ENCODE measurements around the gene CLDN22. TPM values are rescaled to one million over a fixed set of nuclear protein-coding genes. Genes with fewer than 3 reads are reported as not detected.

Gene CLDN22
- polyA plus RNA-seq, 1 of the 3 experiments (the other 2 are of a cell fraction): 0.05 TPM

DNA sequence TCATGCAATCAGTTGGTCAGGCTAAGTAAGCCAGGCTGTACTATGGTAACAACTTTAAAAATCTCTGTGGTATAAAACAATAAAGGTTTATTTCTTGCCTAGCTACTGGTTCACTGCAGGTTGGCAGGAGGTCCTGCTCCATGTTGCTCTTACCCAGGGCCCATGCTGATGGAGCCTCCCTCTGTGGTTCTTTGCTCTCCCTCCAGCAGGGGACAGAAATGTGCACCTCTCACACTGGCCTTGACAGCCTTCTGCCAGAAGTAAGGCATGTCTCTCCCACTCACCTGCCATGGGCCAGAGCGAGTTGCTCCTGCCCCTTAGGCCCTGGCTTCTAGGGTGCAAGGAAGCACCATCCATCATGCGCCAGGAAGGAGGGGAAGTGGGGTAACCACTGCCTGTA lies 31.1 kb downstream of the CLDN22 start:
- Histone ChIP-seq H3K4me1 (ENCODE audit: control insufficient read depth in 1 of 2, insufficient read depth in 2 of 2, low read depth in 1 of 2, low read length in 1 of 2) (no peaks in the 10 kb centered on the region), H3K4me2 (no peak overlapping the region), H3K9ac (no peak overlapping the region), H2AFZ (ENCODE audit: low read depth) (no peak overlapping the region), H3K9me2 (no peaks in the 10 kb centered on the region), H3K4me3 (ENCODE audit: low read depth in 2 of 2, low read length in 1 of 2) (no peak overlapping the region), H4K20me1 (ENCODE audit: insufficient read depth) (no peaks in the 10 kb centered on the region), H3F3A (replicated peaks; ENCODE audit: insufficient read depth) (no peaks in the 10 kb centered on the region), H3K27me3 (ENCODE audit: insufficient read depth) (no peaks in the 10 kb centered on the region), H3K79me2 (ENCODE audit: insufficient read depth) (no peaks in the 10 kb centered on the region), H3K9me3 (no peaks in the 10 kb centered on the region), H3K36me3 (replicated peaks in 1 of 2; ENCODE audit: control insufficient read depth in 1 of 2, insufficient read depth in 2 of 2, low read length in 1 of 2) (peaks cover 42 to 46% of the 10 kb centered on the region in 2 experiments), H3K27ac (ENCODE audit: low read depth in 2 of 2, low read length in 1 of 2) (no peak overlapping the region)
- 100% methylated on average over 1 of the region's 2 CpGs for WGBS (ENCODE audit: low lambda C conversion rate)
- DNase-seq: no peak
- POLR2A ChIA-PET: no interaction called here
- CTCF ChIA-PET: interaction anchor here (1.1 to 1.8 kb wide), 2 partner anchors 18 to 39 kb away, joined by 3 to 4 read pairs; no protein-coding TSS in a partner anchor
- no peak for TF ChIP-seq GATA2 (CRISPR knock-in tag; IDR thresholded peaks at IDR 0.05)
- no peak for TF ChIP-seq FOXM1 (IDR thresholded peaks at IDR 0.05; ENCODE audit: low read depth)
- no peak for TF ChIP-seq USF2 (IDR thresholded peaks at IDR 0.05; ENCODE audit: borderline replicate concordance, low read depth, low read length)
- no peak for TF ChIP-seq FOXJ3 (CRISPR knock-in tag; IDR thresholded peaks at IDR 0.05)
- TF ChIP-seq MEF2A (IDR thresholded peaks at IDR 0.05; ENCODE audit: borderline replicate concordance, low read depth): no peak
- no peak for TF ChIP-seq YY1 (IDR thresholded peaks at IDR 0.05; ENCODE audit: low read depth)

DNA sequence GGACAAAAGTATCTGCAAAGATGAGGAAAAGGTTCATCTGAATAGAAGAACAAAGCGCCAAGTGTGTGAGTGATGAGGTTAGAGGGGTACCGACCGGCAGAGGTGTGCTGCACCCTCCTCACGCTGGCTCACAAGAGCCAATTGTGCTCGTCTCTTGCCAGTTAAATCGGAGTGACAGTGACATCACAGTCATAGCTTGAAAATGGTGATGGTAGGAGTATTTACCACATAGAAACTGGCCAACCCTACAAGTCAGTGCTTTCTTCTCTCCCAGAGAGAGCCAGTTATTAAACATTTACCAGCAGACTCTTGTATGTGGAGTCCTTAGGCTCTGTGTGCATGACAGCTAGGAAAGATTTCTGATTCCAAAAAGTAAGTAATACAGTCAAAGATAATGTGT lies 32.4 kb downstream of the CLDN22 start:
- Histone ChIP-seq H3K4me3 (ENCODE audit: low read depth in 2 of 2, low read length in 1 of 2) (no peak overlapping the region), H4K20me1 (ENCODE audit: insufficient read depth) (no peaks in the 10 kb centered on the region), H3K4me1 (ENCODE audit: control insufficient read depth in 1 of 2, insufficient read depth in 2 of 2, low read depth in 1 of 2, low read length in 1 of 2) (no peaks in the 10 kb centered on the region), H3F3A (replicated peaks; ENCODE audit: insufficient read depth) (no peaks in the 10 kb centered on the region), H3K4me2 (no peak overlapping the region), H3K27ac (ENCODE audit: low read depth in 2 of 2, low read length in 1 of 2) (no peak overlapping the region), H3K36me3 (replicated peaks in 1 of 2; ENCODE audit: control insufficient read depth in 1 of 2, insufficient read depth in 2 of 2, low read length in 1 of 2) (peaks cover 52 to 56% of the 10 kb centered on the region in 2 experiments), H3K9ac (no peak overlapping the region), H3K9me2 (no peaks in the 10 kb centered on the region), H2AFZ (ENCODE audit: low read depth) (no peak overlapping the region), H3K79me2 (ENCODE audit: insufficient read depth) (no peaks in the 10 kb centered on the region), H3K9me3 (no peaks in the 10 kb centered on the region), H3K27me3 (ENCODE audit: insufficient read depth) (no peaks in the 10 kb centered on the region)
- TF ChIP-seq, protein P1, sequence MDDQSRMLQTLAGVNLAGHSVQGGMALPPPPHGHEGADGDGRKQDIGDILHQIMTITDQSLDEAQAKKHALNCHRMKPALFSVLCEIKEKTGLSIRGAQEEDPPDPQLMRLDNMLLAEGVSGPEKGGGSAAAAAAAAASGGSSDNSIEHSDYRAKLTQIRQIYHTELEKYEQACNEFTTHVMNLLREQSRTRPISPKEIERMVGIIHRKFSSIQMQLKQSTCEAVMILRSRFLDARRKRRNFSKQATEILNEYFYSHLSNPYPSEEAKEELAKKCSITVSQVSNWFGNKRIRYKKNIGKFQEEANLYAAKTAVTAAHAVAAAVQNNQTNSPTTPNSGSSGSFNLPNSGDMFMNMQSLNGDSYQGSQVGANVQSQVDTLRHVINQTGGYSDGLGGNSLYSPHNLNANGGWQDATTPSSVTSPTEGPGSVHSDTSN (IDR thresholded peaks at IDR 0.05): no peak
- TF ChIP-seq GATA2 (CRISPR knock-in tag; IDR thresholded peaks at IDR 0.05): no peak
- TF ChIP-seq FOXM1 (IDR thresholded peaks at IDR 0.05; ENCODE audit: low read depth): no peak
- TF ChIP-seq, protein P2, sequence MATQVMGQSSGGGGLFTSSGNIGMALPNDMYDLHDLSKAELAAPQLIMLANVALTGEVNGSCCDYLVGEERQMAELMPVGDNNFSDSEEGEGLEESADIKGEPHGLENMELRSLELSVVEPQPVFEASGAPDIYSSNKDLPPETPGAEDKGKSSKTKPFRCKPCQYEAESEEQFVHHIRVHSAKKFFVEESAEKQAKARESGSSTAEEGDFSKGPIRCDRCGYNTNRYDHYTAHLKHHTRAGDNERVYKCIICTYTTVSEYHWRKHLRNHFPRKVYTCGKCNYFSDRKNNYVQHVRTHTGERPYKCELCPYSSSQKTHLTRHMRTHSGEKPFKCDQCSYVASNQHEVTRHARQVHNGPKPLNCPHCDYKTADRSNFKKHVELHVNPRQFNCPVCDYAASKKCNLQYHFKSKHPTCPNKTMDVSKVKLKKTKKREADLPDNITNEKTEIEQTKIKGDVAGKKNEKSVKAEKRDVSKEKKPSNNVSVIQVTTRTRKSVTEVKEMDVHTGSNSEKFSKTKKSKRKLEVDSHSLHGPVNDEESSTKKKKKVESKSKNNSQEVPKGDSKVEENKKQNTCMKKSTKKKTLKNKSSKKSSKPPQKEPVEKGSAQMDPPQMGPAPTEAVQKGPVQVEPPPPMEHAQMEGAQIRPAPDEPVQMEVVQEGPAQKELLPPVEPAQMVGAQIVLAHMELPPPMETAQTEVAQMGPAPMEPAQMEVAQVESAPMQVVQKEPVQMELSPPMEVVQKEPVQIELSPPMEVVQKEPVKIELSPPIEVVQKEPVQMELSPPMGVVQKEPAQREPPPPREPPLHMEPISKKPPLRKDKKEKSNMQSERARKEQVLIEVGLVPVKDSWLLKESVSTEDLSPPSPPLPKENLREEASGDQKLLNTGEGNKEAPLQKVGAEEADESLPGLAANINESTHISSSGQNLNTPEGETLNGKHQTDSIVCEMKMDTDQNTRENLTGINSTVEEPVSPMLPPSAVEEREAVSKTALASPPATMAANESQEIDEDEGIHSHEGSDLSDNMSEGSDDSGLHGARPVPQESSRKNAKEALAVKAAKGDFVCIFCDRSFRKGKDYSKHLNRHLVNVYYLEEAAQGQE (IDR thresholded peaks at IDR 0.05; ENCODE audit: low read depth, low read length): no peak
- no peak for TF ChIP-seq RFX5 (IDR thresholded peaks at IDR 0.05; ENCODE audit: low read length)
- TF ChIP-seq ELF1 (IDR thresholded peaks at IDR 0.05): no peak
- TF ChIP-seq RXRA (IDR thresholded peaks at IDR 0.05; ENCODE audit: borderline replicate concordance, low read depth): no peak
- no peak for TF ChIP-seq RAD21 (IDR thresholded peaks at IDR 0.05; ENCODE audit: low read length)
- TF ChIP-seq, protein P3, sequence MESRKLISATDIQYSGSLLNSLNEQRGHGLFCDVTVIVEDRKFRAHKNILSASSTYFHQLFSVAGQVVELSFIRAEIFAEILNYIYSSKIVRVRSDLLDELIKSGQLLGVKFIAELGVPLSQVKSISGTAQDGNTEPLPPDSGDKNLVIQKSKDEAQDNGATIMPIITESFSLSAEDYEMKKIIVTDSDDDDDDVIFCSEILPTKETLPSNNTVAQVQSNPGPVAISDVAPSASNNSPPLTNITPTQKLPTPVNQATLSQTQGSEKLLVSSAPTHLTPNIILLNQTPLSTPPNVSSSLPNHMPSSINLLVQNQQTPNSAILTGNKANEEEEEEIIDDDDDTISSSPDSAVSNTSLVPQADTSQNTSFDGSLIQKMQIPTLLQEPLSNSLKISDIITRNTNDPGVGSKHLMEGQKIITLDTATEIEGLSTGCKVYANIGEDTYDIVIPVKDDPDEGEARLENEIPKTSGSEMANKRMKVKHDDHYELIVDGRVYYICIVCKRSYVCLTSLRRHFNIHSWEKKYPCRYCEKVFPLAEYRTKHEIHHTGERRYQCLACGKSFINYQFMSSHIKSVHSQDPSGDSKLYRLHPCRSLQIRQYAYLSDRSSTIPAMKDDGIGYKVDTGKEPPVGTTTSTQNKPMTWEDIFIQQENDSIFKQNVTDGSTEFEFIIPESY (IDR thresholded peaks at IDR 0.05; ENCODE audit: borderline replicate concordance, low read depth): no peak
- no peak for TF ChIP-seq TAF1 (IDR thresholded peaks at IDR 0.05; ENCODE audit: borderline replicate concordance, low read depth, low read length)
- TF ChIP-seq NFIC (IDR thresholded peaks at IDR 0.05; ENCODE audit: borderline replicate concordance): no peak
- TF ChIP-seq CHD2 (IDR thresholded peaks at IDR 0.05; ENCODE audit: low read length, partially characterized antibody): no peak
- TF ChIP-seq SIN3A (IDR thresholded peaks at IDR 0.05; ENCODE audit: borderline replicate concordance, low read depth, low read length): no peak
- no peak for TF ChIP-seq NRF1 (IDR thresholded peaks at IDR 0.05; ENCODE audit: low read depth, low read length)
- no peak for TF ChIP-seq EZH2phosphoT487 (IDR thresholded peaks at IDR 0.05; ENCODE audit: borderline replicate concordance, low read depth)
- TF ChIP-seq EP300 (IDR thresholded peaks at IDR 0.05; ENCODE audit: borderline replicate concordance in 1 of 2, low read depth in 1 of 2, low read length in 1 of 2): no peak
- TF ChIP-seq JUND (IDR thresholded peaks at IDR 0.05): no peak
- no peak for DNase-seq
- ChIA-PET POLR2A (no interaction called here), CTCF (interaction anchor here (1.1 kb wide), 1 partner anchor 16 kb away, joined by 3 read pairs; no protein-coding TSS in a partner anchor)
- WGBS (ENCODE audit: low lambda C conversion rate): 93% methylated on average over 6 of the region's 6 CpGs
